HG03378 (cell line): ENCODE results near the gene ENC1.
A peak's percentile ranks its signal among the peaks of the same experiment; 100 is the strongest.
"Not testable (repeated sequence)": the region's sequence is repeated elsewhere in the genome, so short reads cannot be mapped to it uniquely, and the experiment has no call there.

Experiments
- ATAC-seq: cut with Tn5 transposase; IDR thresholded peaks from one replicate; pipeline ENCODE4 v1.9.1; 2021; ENCODE audit warnings: mild to moderate bottlenecking, moderate library complexity; ENCODE audit not compliant: unreplicated experiment

ENC1 gene

GRCh38 chr5:74640450-74640953 is at the start of gene ENC1:
Gene ENC1 (minus strand): TSS chr5:74640728. CDS start chr5:74636485, 4,243 bp downstream.
- ATAC-seq, result peak; percentile 34

GRCh38 chr5:74686962-74687751 is 46.6 kb upstream of the ENC1 start:
- ATAC-seq, result no peak

GRCh38 chr5:74685979-74686631 is 45.6 kb upstream of the ENC1 start:
- ATAC-seq, result peak; percentile 73

- peak; percentile 50 for ATAC-seq
These were observed 44.6 kb upstream of the ENC1 start, which contains the start of gene HEXB for GRCh38 chr5:74684900-74685851. Gene HEXB (plus strand): TSS chr5:74685233. CDS start chr5:74685261, 28 bp downstream.

GRCh38 chr5:74679966-74680365 is 39.4 kb upstream of the ENC1 start:
- ATAC-seq, result no peak

GRCh38 chr5:74679300-74679699 is 38.8 kb upstream of the ENC1 start:
- ATAC-seq, result not testable (repeated sequence)

- ATAC-seq, result not testable (repeated sequence)
These were observed 37.6 kb upstream of the ENC1 start for GRCh38 chr5:74678123-74678522.

GRCh38 chr5:74676466-74676865 is 35.9 kb upstream of the ENC1 start:
- ATAC-seq, result not testable (repeated sequence)

GRCh38 chr5:74673011-74673790 is 32.7 kb upstream of the ENC1 start:
- ATAC-seq, result no peak

- ATAC-seq, result no peak
These were observed 31.8 kb upstream of the ENC1 start for GRCh38 chr5:74672215-74672877.

GRCh38 chr5:74670396-74671038 is 30.0 kb upstream of the ENC1 start:
- no peak for ATAC-seq

GRCh38 chr5:74669821-74670220 is 29.3 kb upstream of the ENC1 start:
- ATAC-seq, result no peak

- ATAC-seq, result no peak
These were observed 26.9 kb upstream of the ENC1 start for GRCh38 chr5:74667396-74667795.

GRCh38 chr5:74665816-74666215 is 25.3 kb upstream of the ENC1 start:
- no peak for ATAC-seq

GRCh38 chr5:74665273-74665672 is 24.7 kb upstream of the ENC1 start:
- no peak for ATAC-seq

GRCh38 chr5:74664551-74664950 is 24.0 kb upstream of the ENC1 start:
- no peak for ATAC-seq

GRCh38 chr5:74660873-74661272 is 20.3 kb upstream of the ENC1 start:
- no peak for ATAC-seq

GRCh38 chr5:74660140-74660539 is 19.6 kb upstream of the ENC1 start:
- ATAC-seq, result no peak

GRCh38 chr5:74659172-74659571 is 18.6 kb upstream of the ENC1 start:
- ATAC-seq, result no peak
